Central memory CD8-positive, alpha-beta T cell (primary cell): ENCODE data around the gene ACOT12.

Experiments used
- ATAC-seq: fragments of 150-1000 bp; cut with Tn5 transposase; replicated peaks from 2 replicates; pipeline ENCODE4 v1.10.0; 2022; ENCODE audit warnings: mild to moderate bottlenecking, moderate FRiP score, moderate number of reproducible peaks; ENCODE audit not compliant: poor library complexity, severe bottlenecking; ENCODE audit errors: extremely low read depth
- DNase-seq, 2 donors: peaks; one replicate each; pipeline ENCODE4 v3.0.0; 2021; ENCODE audit warnings: low spot score in 2 of 2
- H3K27ac Mint-ChIP-seq: one replicate; pipeline ENCODE4 v1.8.0; 2022; ENCODE audit warnings: low read depth, mild to moderate bottlenecking, moderate library complexity, mixed read lengths
- H3K27me3 Mint-ChIP-seq: one replicate; pipeline ENCODE4 v1.8.0; 2022; ENCODE audit warnings: mixed read lengths
- H3K36me3 Mint-ChIP-seq: one replicate; pipeline ENCODE4 v1.8.0; 2022; ENCODE audit warnings: mild to moderate bottlenecking, moderate library complexity, mixed read lengths; ENCODE audit not compliant: insufficient read depth
- H3K4me1 Mint-ChIP-seq: one replicate; pipeline ENCODE4 v1.8.0; 2022; ENCODE audit warnings: mixed read lengths
- H3K4me3 Mint-ChIP-seq: one replicate; pipeline ENCODE4 v1.8.0; 2022; ENCODE audit warnings: mild to moderate bottlenecking, moderate library complexity, mixed read lengths
- H3K9me3 Mint-ChIP-seq: one replicate; pipeline ENCODE4 v1.8.0; 2022; ENCODE audit warnings: mixed read lengths

Gene ACOT12

GRCh38 chr5:81393783-81394718 lies at the start of gene ACOT12:
TSS of gene ACOT12 (minus strand) at chr5:81394134. CDS start at chr5:81394114, 20 bp downstream.
- Mint-ChIP-seq H3K4me3 (no peak within 1 kb of the TSS), H3K4me1 (no peaks in the 10 kb centered on the region), H3K27me3 (peaks cover 92% of the 10 kb centered on the region), H3K9me3 (no peaks in the 10 kb centered on the region), H3K27ac (no peak within 1 kb of the TSS), H3K36me3 (no peaks in the 10 kb centered on the region)
- DNase-seq (no peak), ATAC-seq (no peak)

GRCh38 chr5:81435023-81435422 lies 41.1 kb upstream of the ACOT12 start:
- ATAC-seq (no peak), DNase-seq (no peak)
- H3K27ac Mint-ChIP-seq, result no peak overlapping the region
- no peaks in the 10 kb centered on the region for H3K4me1 Mint-ChIP-seq
- no peak overlapping the region for H3K4me3 Mint-ChIP-seq
- H3K36me3 Mint-ChIP-seq, result peaks cover 2% of the 10 kb centered on the region
- H3K27me3 Mint-ChIP-seq, result no peaks in the 10 kb centered on the region
- H3K9me3 Mint-ChIP-seq, result no peaks in the 10 kb centered on the region

GRCh38 chr5:81429985-81430384 lies 36.1 kb upstream of the ACOT12 start:
- no peak overlapping the region for H3K4me3 Mint-ChIP-seq
- H3K9me3 Mint-ChIP-seq, result no peaks in the 10 kb centered on the region
- H3K4me1 Mint-ChIP-seq, result peaks cover 10% of the 10 kb centered on the region

GRCh38 chr5:81429363-81429762 lies 35.4 kb upstream of the ACOT12 start:
- DNase-seq (no peak), ATAC-seq (no peak)
- H3K36me3 Mint-ChIP-seq, result peaks cover 2% of the 10 kb centered on the region
- H3K4me1 Mint-ChIP-seq, result peaks cover 10% of the 10 kb centered on the region
- no peaks in the 10 kb centered on the region for H3K27me3 Mint-ChIP-seq
- no peaks in the 10 kb centered on the region for H3K9me3 Mint-ChIP-seq
- no peak overlapping the region for H3K27ac Mint-ChIP-seq
- H3K4me3 Mint-ChIP-seq, result no peak overlapping the region

More at GRCh38 chr5:81429985-81430384, 36.1 kb upstream of the ACOT12 start:
- Mint-ChIP-seq H3K27ac (no peak overlapping the region), H3K36me3 (peaks cover 2% of the 10 kb centered on the region), H3K27me3 (no peaks in the 10 kb centered on the region)
- DNase-seq (no peak), ATAC-seq (no peak)

GRCh38 chr5:81428861-81429260 lies 34.9 kb upstream of the ACOT12 start:
- Mint-ChIP-seq H3K27me3 (no peaks in the 10 kb centered on the region), H3K4me1 (peaks cover 10% of the 10 kb centered on the region), H3K4me3 (no peak overlapping the region), H3K9me3 (no peaks in the 10 kb centered on the region), H3K27ac (no peak overlapping the region), H3K36me3 (peaks cover 2% of the 10 kb centered on the region)
- ATAC-seq (no peak), DNase-seq (no peak)

GRCh38 chr5:81428446-81428845 lies 34.5 kb upstream of the ACOT12 start:
- no peak for DNase-seq
- H3K36me3 Mint-ChIP-seq, result peaks cover 2% of the 10 kb centered on the region

GRCh38 chr5:81427566-81427965 lies 33.6 kb upstream of the ACOT12 start:
- Mint-ChIP-seq H3K4me3 (no peak overlapping the region), H3K27me3 (no peaks in the 10 kb centered on the region), H3K4me1 (peaks cover 10% of the 10 kb centered on the region), H3K9me3 (no peaks in the 10 kb centered on the region), H3K27ac (no peak overlapping the region), H3K36me3 (peaks cover 2% of the 10 kb centered on the region)
- no peak for DNase-seq
- no peak for ATAC-seq

More at GRCh38 chr5:81428446-81428845, 34.5 kb upstream of the ACOT12 start:
- no peak overlapping the region for H3K27ac Mint-ChIP-seq
- no peak for ATAC-seq
- peaks cover 10% of the 10 kb centered on the region for H3K4me1 Mint-ChIP-seq
- no peaks in the 10 kb centered on the region for H3K9me3 Mint-ChIP-seq
- no peak overlapping the region for H3K4me3 Mint-ChIP-seq
- H3K27me3 Mint-ChIP-seq, result no peaks in the 10 kb centered on the region

- ATAC-seq, result no peak
These were observed 32.6 kb upstream of the ACOT12 start for GRCh38 chr5:81426359-81427030.

GRCh38 chr5:81425569-81425968 lies 31.6 kb upstream of the ACOT12 start:
- no peak for DNase-seq
- no peaks in the 10 kb centered on the region for H3K9me3 Mint-ChIP-seq
- peak overlapping the region; percentile 51 for H3K27ac Mint-ChIP-seq
- H3K36me3 Mint-ChIP-seq, result no peaks in the 10 kb centered on the region
- ATAC-seq, result no peak
- H3K27me3 Mint-ChIP-seq, result no peaks in the 10 kb centered on the region
- H3K4me3 Mint-ChIP-seq, result no peak overlapping the region
- H3K4me1 Mint-ChIP-seq, result peaks cover 10% of the 10 kb centered on the region

More at GRCh38 chr5:81426359-81427030, 32.6 kb upstream of the ACOT12 start:
- DNase-seq, result no peak
- Mint-ChIP-seq H3K27me3 (no peaks in the 10 kb centered on the region), H3K36me3 (no peaks in the 10 kb centered on the region), H3K9me3 (no peaks in the 10 kb centered on the region), H3K4me1 (peaks cover 10% of the 10 kb centered on the region), H3K27ac (peak overlapping the region; percentile 51), H3K4me3 (no peak overlapping the region)

- no peak overlapping the region for H3K4me3 Mint-ChIP-seq
- H3K9me3 Mint-ChIP-seq, result no peaks in the 10 kb centered on the region
- H3K27me3 Mint-ChIP-seq, result no peaks in the 10 kb centered on the region
- ATAC-seq (no peak), DNase-seq (no peak)
- H3K27ac Mint-ChIP-seq, result no peak overlapping the region
- no peaks in the 10 kb centered on the region for H3K36me3 Mint-ChIP-seq
- peaks cover 10% of the 10 kb centered on the region for H3K4me1 Mint-ChIP-seq
These were observed 30.8 kb upstream of the ACOT12 start for GRCh38 chr5:81424728-81425127.

GRCh38 chr5:81422671-81423070 lies 28.7 kb upstream of the ACOT12 start:
- no peak overlapping the region for H3K27ac Mint-ChIP-seq

GRCh38 chr5:81420039-81420667 lies 26.2 kb upstream of the ACOT12 start:
- no peak for ATAC-seq
- Mint-ChIP-seq H3K4me3 (no peak overlapping the region), H3K36me3 (no peaks in the 10 kb centered on the region), H3K4me1 (no peaks in the 10 kb centered on the region), H3K27ac (no peak overlapping the region), H3K27me3 (no peaks in the 10 kb centered on the region), H3K9me3 (no peaks in the 10 kb centered on the region)
- DNase-seq, result no peak

More at GRCh38 chr5:81422671-81423070, 28.7 kb upstream of the ACOT12 start:
- no peak for DNase-seq
- no peak for ATAC-seq
- H3K4me3 Mint-ChIP-seq, result no peak overlapping the region
- H3K36me3 Mint-ChIP-seq, result no peaks in the 10 kb centered on the region
- peaks cover 10% of the 10 kb centered on the region for H3K4me1 Mint-ChIP-seq
- no peaks in the 10 kb centered on the region for H3K9me3 Mint-ChIP-seq
- no peaks in the 10 kb centered on the region for H3K27me3 Mint-ChIP-seq
